Neural cell (in vitro differentiated cells): Measurements from ENCODE around the gene CAMK1D. TPM values are rescaled to one million over a fixed set of nuclear protein-coding genes. Genes with fewer than 3 reads are reported as not detected.

Experiments used
- H2AFZ ChIP-seq: fragments of 200-600, 300-800 bp; sonication (generic), shearing (Covaris generic); 2 replicates; pipeline ENCODE4 v1.6.0; 2014; ENCODE audit warnings: low read depth, mild to moderate bottlenecking, antibody characterized with exemption, low read length, moderate library complexity
- H3F3A ChIP-seq: fragments of 200-600 bp; shearing (Covaris generic); 2 replicates; pipeline ENCODE4 v1.6.1; 2016; ENCODE audit warnings: mild to moderate bottlenecking, moderate library complexity, mixed read lengths, antibody characterized with exemption, low read length; ENCODE audit not compliant: insufficient read depth, poor library complexity, severe bottlenecking
- H3K27ac ChIP-seq: fragments of 200-600, 300-800 bp; sonication (generic), shearing (Covaris generic); 2 replicates; pipeline ENCODE4 v1.5.1; 2014; ENCODE audit warnings: mild to moderate bottlenecking, low read length, moderate library complexity
- H3K27me3 ChIP-seq: fragments of 300-800, 200-600 bp; sonication (generic), shearing (Covaris generic); 2 replicates; pipeline ENCODE4 v1.6.0; 2014; ENCODE audit warnings: mild to moderate bottlenecking, low read depth, low read length, moderate library complexity; ENCODE audit not compliant: insufficient read depth
- H3K36me3 ChIP-seq: fragments of 300-800, 200-600 bp; sonication (generic), shearing (Covaris generic); 2 replicates; pipeline ENCODE4 v1.5.1; 2014; ENCODE audit warnings: mild to moderate bottlenecking, antibody characterized with exemption, low read length, moderate library complexity; ENCODE audit not compliant: insufficient read depth
- H3K4me2 ChIP-seq: fragments of 300-800, 200-600 bp; sonication (generic), shearing (Covaris generic); 2 replicates; pipeline ENCODE4 v1.6.0; 2014; ENCODE audit warnings: mild to moderate bottlenecking, low read length
- H3K4me3 ChIP-seq: fragments of 300-800, 200-600 bp; sonication (generic), shearing (Covaris generic); 2 replicates; pipeline ENCODE4 v1.5.1; 2014; ENCODE audit warnings: mild to moderate bottlenecking, low read length, moderate library complexity
- H3K79me2 ChIP-seq: fragments of 200-600 bp; shearing (Covaris generic); replicated peaks from 2 replicates; pipeline ENCODE4 v1.6.0; 2014; ENCODE audit warnings: mild to moderate bottlenecking, low read length, moderate library complexity; ENCODE audit not compliant: insufficient read depth
- H3K9ac ChIP-seq: fragments of 300-800, 200-600 bp; sonication (generic), shearing (Covaris generic); 2 replicates; pipeline ENCODE4 v1.6.1; 2016; ENCODE audit warnings: mild to moderate bottlenecking, low read length, mixed read lengths
- H3K9me2 ChIP-seq: fragments of 200-600 bp; shearing (Covaris generic); 2 replicates; pipeline ENCODE4 v1.6.1; 2016; ENCODE audit warnings: mild to moderate bottlenecking, low read length, mixed read lengths; ENCODE audit not compliant: insufficient read depth
- H3K9me3 ChIP-seq: fragments of 200-600, 300-800 bp; sonication (generic), shearing (Covaris generic); 2 replicates; pipeline ENCODE4 v1.6.1; 2016; ENCODE audit warnings: mild to moderate bottlenecking, mixed run types, low read length, moderate library complexity, mixed read lengths
- H4K20me1 ChIP-seq: fragments of 200-600 bp; shearing (Covaris generic); 2 replicates; pipeline ENCODE4 v1.6.1; 2016; ENCODE audit warnings: mild to moderate bottlenecking, mixed run types; ENCODE audit not compliant: insufficient read depth
- EP300 ChIP-seq: fragments of 450-650 bp; conservative IDR thresholded peaks from 2 replicates; pipeline ENCODE4 v1.6.1; 2014; ENCODE audit warnings: antibody characterized with exemption, mild to moderate bottlenecking, moderate library complexity; ENCODE audit not compliant: poor library complexity, severe bottlenecking
- EZH2 ChIP-seq: fragments of 200-600, 300-800 bp; shearing (Covaris generic), sonication (generic); IDR thresholded peaks from 2 replicates; pipeline ENCODE4 v1.6.1; 2014; ENCODE audit warnings: antibody characterized with exemption, low read length, borderline replicate concordance, mild to moderate bottlenecking; ENCODE audit not compliant: insufficient read depth, poor library complexity, severe bottlenecking
- MXI1 ChIP-seq: fragments of 450-650 bp; conservative IDR thresholded peaks from 2 replicates; pipeline ENCODE4 v1.6.1; 2014; ENCODE audit warnings: antibody characterized with exemption, mild to moderate bottlenecking; ENCODE audit not compliant: poor library complexity, severe bottlenecking
- POLR2AphosphoS5 ChIP-seq: IDR thresholded peaks from 2 replicates; pipeline ENCODE4 v1.6.1; 2012
- RAD21 ChIP-seq: fragments of 450-650 bp; conservative IDR thresholded peaks from 2 replicates; pipeline ENCODE4 v1.6.1; 2014; ENCODE audit warnings: antibody characterized with exemption, mild to moderate bottlenecking, moderate library complexity
- SMC3 ChIP-seq: fragments of 450-650 bp; conservative IDR thresholded peaks from 2 replicates; pipeline ENCODE4 v1.6.1; 2014; ENCODE audit warnings: antibody characterized with exemption, mild to moderate bottlenecking, moderate library complexity; ENCODE audit not compliant: poor library complexity
- TAF1 ChIP-seq: IDR thresholded peaks from 2 replicates; pipeline ENCODE4 v1.6.1; 2012; ENCODE audit warnings: low read depth
- polyA plus RNA-seq: library from polyadenylated mRNA; depleted of rRNA; stranded (reverse); fragments of >200 nt; gene quantifications from 2 replicates; pipeline ENCODE4 v1.2.3, GENCODE V29; 2014
- TF ChIP-seq, protein P1 (sequence below): IDR thresholded peaks from 2 replicates; pipeline ENCODE4 v1.6.1; 2012; ENCODE audit warnings: borderline replicate concordance
- TF ChIP-seq, protein P2 (sequence below): fragments of 450-650 bp; IDR thresholded peaks from 2 replicates; pipeline ENCODE4 v1.5.1; 2014; ENCODE audit warnings: antibody characterized with exemption, mild to moderate bottlenecking, moderate library complexity; ENCODE audit not compliant: poor library complexity, severe bottlenecking

The CAMK1D gene
- polyA plus RNA-seq, 1 donor from 2014 or later: 13.8 TPM

DNA sequence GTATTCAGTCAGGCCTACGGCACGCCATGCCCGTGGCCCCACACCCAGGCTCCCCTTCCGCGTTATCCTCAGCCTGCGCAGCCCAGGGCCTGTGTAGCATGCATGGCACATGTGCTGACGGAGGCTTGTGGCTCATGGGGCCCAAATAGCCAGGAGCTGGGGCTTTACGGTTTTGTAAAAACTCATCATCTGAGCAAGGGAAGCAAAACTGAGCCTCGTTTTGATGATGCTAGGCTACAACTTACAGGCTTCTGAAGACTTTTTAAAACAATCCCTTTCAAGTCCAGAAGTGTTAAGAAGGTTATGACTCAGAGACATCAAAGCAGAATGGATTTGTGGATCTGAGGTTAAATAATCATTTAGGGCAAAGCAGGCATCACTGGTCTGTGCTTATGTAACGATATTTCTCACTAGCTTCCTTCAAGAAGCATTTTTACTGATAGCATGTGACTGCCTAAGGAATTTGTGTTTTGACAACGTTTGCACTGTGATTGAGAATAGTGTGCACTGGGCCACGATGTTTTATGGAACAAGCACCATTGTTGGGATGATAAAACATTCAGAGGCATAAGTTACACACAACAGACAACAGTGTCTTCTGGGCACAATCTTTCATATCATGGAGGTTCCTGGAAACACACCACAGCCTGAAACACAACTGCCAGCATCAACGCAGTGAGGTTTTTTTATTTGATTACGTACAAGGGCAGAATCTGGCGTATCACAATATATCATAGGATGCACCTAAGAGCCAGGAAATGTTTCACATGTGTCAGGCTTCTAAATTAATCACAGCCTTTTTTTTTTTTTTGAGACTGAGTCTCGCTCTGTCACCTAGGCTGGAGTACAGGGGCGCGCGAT, 377.9 kb downstream of the CAMK1D start:
- no peak overlapping the region for H3K4me2 ChIP-seq
- TF ChIP-seq POLR2AphosphoS5: peak; percentile 55
- no peak for TF ChIP-seq SMC3

GRCh38 chr10:12727832-12728215, 378.5 kb downstream of the CAMK1D start:
- Histone ChIP-seq H3K9ac (no peak overlapping the region), H3K79me2 (no peaks in the 10 kb centered on the region), H3F3A (peaks cover 4% of the 10 kb centered on the region), H3K27ac (peak overlapping the region; percentile 22), H3K4me3 (peak overlapping the region; percentile 11), H3K9me2 (no peaks in the 10 kb centered on the region), H4K20me1 (no peaks in the 10 kb centered on the region), H3K36me3 (no peaks in the 10 kb centered on the region), H3K27me3 (no peaks in the 10 kb centered on the region), H3K4me2 (no peak overlapping the region), H2AFZ (no peak overlapping the region), H3K9me3 (no peaks in the 10 kb centered on the region)
- no peak for TF ChIP-seq SMC3
- TF ChIP-seq, protein P1, sequence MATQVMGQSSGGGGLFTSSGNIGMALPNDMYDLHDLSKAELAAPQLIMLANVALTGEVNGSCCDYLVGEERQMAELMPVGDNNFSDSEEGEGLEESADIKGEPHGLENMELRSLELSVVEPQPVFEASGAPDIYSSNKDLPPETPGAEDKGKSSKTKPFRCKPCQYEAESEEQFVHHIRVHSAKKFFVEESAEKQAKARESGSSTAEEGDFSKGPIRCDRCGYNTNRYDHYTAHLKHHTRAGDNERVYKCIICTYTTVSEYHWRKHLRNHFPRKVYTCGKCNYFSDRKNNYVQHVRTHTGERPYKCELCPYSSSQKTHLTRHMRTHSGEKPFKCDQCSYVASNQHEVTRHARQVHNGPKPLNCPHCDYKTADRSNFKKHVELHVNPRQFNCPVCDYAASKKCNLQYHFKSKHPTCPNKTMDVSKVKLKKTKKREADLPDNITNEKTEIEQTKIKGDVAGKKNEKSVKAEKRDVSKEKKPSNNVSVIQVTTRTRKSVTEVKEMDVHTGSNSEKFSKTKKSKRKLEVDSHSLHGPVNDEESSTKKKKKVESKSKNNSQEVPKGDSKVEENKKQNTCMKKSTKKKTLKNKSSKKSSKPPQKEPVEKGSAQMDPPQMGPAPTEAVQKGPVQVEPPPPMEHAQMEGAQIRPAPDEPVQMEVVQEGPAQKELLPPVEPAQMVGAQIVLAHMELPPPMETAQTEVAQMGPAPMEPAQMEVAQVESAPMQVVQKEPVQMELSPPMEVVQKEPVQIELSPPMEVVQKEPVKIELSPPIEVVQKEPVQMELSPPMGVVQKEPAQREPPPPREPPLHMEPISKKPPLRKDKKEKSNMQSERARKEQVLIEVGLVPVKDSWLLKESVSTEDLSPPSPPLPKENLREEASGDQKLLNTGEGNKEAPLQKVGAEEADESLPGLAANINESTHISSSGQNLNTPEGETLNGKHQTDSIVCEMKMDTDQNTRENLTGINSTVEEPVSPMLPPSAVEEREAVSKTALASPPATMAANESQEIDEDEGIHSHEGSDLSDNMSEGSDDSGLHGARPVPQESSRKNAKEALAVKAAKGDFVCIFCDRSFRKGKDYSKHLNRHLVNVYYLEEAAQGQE: no peak
- TF ChIP-seq EP300: no peak
- no peak for TF ChIP-seq EZH2
- TF ChIP-seq TAF1: no peak
- TF ChIP-seq POLR2AphosphoS5: no peak
- TF ChIP-seq MXI1: no peak
- TF ChIP-seq, protein P2, sequence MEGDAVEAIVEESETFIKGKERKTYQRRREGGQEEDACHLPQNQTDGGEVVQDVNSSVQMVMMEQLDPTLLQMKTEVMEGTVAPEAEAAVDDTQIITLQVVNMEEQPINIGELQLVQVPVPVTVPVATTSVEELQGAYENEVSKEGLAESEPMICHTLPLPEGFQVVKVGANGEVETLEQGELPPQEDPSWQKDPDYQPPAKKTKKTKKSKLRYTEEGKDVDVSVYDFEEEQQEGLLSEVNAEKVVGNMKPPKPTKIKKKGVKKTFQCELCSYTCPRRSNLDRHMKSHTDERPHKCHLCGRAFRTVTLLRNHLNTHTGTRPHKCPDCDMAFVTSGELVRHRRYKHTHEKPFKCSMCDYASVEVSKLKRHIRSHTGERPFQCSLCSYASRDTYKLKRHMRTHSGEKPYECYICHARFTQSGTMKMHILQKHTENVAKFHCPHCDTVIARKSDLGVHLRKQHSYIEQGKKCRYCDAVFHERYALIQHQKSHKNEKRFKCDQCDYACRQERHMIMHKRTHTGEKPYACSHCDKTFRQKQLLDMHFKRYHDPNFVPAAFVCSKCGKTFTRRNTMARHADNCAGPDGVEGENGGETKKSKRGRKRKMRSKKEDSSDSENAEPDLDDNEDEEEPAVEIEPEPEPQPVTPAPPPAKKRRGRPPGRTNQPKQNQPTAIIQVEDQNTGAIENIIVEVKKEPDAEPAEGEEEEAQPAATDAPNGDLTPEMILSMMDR: no peak
- no peak for TF ChIP-seq RAD21

More for the DNA sequence above, 377.9 kb downstream of the CAMK1D start:
- Histone ChIP-seq H3K27me3 (no peaks in the 10 kb centered on the region), H3K9me2 (no peaks in the 10 kb centered on the region), H2AFZ (no peak overlapping the region), H4K20me1 (no peaks in the 10 kb centered on the region), H3K79me2 (no peaks in the 10 kb centered on the region), H3K4me3 (no peak overlapping the region), H3K36me3 (no peaks in the 10 kb centered on the region), H3K9ac (no peak overlapping the region), H3K9me3 (no peaks in the 10 kb centered on the region), H3F3A (peaks cover 4% of the 10 kb centered on the region), H3K27ac (no peak overlapping the region)
